ENCODE data around the gene LINGO4.
"Not testable (repeated sequence)": the region's sequence is repeated elsewhere in the genome, so short reads cannot be mapped to it uniquely, and the experiment has no call there.

The LINGO4 gene

DNA sequence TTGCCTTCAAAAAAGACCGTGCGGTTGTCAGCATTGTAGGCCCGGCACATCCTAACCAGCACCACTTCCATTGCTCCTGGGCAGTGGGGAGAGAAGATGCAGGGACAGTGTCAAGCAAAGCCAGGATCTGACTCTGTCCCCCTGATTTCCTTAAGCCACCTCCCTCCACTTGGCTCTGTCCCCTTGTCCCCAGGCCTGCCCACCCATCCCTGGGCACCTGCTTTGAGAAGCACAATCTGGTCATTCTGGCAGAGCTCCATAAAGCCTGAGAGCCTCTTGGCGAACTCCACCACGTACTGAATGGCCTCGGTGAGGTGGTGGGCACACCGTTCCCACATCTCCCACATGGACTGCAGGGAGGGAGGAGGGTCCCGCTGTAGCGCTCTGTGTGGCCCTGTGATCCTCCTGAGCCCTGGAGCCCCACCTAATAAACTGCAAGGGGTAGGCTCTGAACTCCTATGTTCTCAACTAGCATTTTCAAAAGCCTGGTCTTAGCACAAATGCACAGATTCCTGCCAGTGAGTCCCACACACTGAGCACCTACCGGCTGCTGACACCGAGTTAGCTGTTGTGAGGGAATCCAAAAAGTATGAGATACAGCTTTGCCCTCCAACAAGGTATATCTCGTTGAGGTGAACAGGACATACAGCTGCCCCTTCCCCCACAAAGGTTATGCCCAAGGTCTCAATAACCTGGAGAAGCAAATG lies 8.2 kb upstream of the LINGO4 start:
- FAIRE-seq: no peak

DNA sequence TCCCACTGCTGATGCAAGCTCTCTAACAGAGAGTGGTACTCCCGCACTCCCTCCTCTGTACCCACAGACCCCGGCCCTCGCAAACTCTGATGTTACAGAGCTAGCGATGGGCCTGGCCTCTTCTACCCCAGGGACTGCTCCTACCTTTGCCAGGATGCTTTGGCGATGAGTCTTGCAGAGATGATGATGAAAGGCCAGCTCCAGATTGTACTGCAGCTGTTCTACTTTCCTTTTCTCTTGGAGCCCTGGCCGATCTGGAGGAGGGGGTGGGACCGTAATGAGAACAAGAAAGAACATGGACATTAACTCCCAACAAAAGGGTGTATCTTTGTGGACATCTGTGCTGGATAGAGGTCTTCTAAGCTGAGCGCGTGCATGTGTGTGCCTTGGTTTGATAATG lies 6.0 kb upstream of the LINGO4 start:
- FAIRE-seq: no peak

DNA sequence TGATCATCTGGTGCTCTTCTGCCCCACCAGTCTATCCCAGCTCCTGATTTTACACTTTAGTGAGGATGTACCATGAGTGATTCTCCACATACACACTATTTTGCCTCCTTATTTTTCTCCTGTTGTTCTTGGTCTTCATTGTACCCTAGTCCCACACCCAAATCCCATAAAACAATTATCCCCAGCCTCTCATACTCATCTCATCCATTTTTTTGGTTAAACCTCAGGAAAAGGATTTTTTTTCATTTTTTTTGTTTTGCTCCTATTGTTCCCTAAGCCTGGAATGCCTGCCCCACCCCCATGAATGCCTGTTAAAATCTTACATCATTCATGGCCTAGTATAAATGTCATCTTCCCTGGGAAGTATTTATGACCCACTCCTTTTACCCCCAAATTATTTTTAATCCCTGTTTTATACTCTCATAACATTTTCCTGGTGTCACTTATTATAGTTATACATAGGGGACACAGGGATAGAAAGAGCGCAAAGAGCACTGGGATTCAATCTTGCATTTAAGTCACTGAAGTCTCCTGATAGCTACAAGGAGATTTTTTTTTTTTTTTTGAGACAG lies 4.9 kb upstream of the LINGO4 start:
- no peak for FAIRE-seq

DNA sequence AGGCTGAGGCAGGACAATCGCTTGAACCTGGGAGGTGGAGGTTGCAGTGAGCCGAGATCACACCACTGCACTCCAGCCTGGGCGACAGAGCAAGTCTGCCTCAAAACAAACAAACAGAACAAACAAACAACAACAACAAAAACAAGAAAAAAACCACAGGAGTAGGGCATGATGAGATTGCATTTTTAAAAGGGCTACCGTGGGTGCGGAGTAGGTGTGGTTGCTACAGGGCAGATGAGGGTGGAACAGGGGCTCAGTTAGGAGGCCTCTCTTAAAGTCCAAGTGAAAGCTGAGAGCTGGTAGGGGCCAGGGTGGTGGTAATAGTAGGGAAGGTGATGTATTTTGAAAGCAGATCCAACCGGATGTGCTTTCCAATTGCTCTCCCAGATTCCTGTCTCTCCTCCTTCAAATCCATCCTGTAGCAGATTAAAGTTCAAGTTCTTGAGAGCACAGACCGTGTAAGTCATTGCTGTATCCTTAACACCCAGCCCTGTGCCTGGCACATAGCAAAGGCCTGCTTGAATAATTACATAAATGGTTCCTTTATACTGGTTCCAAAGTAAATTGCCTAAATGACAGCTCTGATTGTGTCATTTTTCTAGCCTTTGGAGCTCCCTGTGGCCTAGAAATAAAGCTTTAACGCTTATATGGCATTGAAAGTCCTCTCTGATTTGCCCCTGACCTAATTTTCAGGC lies 4.2 kb upstream of the LINGO4 start:
- FAIRE-seq: no peak

DNA sequence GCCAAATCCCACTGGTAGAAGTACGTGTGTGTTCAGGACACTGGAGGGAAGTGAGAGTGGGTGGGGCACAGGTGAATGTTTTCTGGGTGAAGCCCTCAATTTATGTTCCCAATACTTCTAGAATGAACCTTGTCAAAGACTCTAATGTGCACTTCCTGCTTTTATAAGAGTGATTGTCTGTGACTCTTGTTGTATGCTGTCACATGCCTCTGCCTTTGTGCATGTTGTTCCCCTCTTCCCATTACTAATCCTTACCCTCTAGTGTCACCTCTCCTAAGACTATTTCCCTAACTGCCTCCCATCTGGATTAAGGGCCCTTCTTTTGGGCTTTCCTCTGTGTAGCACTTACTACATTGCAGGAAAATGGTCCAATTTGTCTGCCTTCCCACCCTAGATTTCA lies 2.5 kb upstream of the LINGO4 start:
- no peak for FAIRE-seq

DNA sequence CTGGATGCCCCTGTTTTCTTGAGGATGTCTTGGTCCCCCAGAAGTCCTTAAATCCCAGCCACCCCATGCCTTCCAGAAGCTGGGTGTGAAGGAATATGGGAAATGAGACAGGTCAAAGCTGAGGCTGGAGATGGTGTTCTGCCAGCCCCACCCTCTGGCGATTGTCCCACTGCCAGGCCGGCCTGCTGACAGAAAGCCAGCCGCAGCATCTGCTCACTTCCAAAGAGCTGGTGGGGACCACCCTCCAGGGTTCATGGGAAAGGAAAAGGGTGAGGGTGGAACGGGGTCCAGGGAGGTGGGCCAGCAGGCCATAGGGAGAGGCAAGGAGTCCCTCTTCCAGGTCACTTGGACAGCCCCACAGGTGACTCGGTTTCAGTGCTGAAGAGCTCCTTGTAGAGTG lies 1.9 kb upstream of the LINGO4 start:
- no peak for FAIRE-seq

DNA sequence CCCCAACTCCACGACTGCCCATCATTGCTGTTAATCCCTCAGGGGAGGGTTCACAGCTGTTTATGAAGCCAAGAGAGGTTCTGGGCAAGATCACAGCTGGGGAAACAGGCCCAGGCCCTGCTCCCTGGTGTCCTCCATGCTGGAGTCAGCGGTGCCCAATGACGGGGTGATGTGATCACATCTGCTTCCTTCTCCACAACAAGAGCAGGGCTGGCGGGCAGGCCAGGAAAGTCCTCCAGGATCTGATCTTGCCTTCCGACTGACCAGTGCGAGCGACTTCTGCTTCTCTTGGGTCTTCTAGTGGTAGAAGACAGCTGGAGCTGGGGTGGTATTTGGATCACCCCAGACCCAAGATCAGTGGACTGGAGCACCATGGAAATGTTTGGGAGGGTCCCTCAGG lies 951 bp upstream of the LINGO4 start:
- no peak for FAIRE-seq

DNA sequence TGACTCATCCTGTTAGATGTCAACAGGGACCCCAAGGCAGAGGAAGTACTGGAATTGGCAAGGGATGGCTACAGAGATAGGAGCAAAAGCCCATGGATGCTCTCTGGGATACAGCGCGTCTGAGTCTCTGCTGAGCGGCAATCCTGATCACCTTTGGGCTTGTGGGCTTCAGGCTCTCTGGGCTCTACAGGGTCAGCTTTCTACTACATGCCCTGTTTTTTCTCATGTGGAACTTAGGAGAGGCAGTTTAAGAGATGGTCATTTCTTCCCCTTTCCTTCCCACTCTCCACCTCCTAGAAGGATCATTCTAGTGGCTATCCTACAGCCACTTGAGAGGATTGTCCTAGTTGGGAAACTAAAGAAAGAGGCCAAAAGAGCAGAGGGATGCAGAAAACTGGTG lies 1.3 kb downstream of the LINGO4 start:
- no peak for FAIRE-seq

DNA sequence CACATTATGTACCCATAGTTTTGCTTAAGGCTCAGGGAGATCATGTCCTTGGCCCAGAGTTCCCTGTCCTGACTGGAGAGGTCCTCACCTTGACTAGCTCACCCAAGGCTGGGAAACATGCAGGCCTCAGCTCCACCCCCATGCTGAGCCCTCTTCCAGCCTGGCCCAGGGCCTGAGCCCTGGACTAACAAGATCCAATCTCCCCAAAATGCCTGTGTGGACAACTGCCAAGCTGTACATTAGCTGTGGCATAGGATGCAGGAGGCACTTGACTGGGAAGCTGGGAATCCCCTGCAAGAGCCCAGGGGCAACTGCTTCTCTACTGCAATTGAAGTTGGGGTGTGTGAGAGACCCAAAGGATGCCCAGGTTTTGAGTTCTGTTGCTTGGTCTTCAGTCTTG lies 2.1 kb downstream of the LINGO4 start:
- no peak for FAIRE-seq

DNA sequence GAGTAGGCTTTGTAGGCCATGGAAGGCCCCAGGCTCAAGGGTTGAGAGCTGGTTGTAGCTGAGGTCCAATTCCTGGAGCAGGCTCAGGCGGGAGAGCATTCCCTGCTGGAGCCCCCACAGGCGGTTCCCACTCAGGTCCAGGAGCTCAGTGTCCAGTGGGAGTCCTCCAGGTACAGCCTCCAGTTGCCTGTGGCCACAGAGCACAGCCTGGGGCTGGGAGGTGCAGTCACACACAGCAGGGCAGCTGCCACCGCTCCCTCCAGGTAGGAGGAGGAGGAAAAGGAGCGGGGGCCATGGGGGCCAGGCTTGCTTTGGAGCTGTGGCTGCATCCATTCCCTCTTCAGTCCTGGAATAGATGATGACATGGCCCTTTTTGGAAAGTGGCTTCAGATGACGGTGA lies 2.8 kb downstream of the LINGO4 start:
- no peak for FAIRE-seq

DNA sequence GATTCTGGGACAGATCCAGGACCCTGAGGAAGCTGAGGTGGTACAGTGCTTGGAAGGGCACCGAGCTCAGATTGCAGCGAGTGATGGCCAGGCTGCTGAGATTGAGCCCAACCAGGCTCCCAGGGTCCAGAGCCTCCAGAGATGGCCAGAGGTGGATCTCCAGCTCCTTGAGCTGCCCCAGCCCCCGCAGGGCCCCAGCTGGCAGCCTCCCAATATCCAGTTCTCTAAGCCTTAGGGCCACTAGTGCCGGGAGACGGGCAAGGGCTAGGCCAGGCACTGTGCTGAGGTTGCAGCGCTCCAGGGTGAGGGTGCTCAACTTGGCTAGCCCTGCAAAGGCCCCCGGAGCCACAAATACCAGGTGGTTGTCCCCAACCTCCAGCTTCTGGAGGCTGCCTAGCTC lies 3.4 kb downstream of the LINGO4 start:
- FAIRE-seq: no peak

DNA sequence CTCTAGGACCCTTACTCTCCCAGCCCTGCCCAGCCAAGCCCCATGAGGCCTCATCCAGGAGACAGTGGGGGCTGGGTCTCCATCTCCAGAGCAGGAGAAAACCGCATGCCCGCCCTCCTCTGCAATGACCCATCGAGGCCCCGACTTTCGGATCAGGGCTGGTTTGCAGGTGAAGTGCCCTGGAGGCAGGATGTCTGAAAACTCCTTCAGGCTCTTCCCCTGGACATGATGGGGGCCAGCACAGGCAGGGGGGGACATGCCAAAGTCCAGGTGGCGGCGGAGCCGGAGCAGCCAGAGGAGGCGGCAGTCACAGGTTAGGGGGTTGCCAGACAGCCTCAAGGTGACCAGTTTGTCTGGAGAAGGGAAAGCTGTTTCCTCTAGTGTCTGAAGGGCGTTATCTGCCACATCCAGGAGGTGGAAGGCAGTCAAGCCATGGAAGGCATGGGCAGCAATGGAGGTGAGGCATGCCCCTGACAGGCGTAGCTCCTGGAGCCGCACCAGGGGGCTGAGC lies 3.9 kb downstream of the LINGO4 start:
- FAIRE-seq: no peak

DNA sequence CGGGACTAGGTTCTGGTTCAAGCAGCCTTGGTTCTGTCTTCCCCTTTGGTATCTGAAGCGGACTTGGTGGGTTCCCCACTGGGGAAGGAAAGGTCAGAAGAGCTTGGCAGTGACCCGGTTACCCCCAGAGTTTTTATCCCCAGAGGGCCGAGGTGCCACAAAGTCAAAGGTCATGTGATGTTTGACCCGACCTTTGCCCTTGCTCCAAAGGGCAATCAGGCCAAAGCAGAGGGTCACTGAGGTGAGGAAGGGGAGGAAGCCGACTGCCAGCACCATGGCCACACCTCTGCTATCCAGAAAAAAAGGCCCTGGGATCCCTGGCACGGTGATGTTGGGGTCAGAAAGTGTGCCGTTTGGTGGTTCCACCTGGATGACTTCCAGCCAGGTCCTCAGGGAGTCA lies 4.4 kb downstream of the LINGO4 start:
- FAIRE-seq: no peak

DNA sequence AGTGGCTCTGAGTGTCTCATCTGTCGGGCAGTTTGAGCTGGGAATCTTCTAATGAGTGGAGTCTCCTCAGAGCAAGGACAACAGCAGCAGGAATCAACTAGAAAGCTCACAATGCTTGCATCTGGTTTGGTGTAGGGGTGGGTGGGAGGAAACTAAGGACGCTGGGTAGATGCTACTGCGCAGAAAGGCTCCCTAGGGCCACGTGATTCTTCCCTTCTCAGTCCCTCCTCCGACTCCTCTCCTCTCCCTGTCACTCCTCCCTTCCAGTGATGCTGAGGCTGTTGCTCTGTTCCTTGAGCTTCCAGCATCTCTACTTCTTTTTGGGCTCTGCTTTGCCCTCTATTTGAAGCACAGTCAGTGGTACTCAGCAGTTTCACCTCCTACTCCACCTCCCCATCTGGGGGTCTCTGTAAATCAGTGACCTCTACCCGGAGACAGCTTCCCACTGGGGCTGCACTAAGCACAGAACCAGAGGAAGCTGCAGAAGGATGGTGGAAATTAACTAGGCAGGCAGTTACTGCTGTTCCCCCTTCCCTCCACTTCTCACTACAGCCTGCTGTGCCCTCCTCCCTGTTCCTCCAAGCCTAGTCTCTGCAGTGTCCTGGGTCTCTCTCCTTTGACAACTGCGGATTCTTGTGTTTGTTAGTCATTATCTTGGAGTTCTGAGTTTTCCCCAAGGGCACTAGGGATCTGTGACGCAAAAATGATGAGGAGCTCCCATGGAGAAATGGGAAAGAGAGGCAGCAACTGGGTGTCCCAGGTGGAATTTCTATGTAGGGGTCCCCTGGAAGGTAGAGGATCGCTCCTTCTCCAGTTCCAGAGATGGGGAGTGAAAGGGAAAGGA lies 5.8 kb downstream of the LINGO4 start:
- no peak for FAIRE-seq

DNA sequence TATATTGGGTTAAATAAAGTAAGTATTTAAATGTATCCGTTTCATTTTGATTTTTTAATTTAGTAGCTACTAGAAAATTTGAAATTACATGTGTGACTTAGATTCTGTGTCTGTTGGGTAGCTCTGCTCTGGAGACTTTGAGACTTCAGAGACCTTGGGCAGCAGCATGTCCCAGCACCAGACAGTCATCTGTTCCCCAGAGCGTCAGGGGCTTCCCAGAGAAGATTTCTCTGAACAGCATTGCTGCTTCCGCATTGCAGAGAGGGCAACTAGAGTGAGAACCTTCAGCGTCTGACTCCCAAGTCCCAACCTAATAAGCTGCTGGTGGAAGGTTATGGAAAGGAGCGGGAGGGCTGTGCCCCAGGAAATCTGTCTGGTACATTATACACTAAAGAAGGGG lies 6.6 kb downstream of the LINGO4 start:
- no peak for FAIRE-seq

DNA sequence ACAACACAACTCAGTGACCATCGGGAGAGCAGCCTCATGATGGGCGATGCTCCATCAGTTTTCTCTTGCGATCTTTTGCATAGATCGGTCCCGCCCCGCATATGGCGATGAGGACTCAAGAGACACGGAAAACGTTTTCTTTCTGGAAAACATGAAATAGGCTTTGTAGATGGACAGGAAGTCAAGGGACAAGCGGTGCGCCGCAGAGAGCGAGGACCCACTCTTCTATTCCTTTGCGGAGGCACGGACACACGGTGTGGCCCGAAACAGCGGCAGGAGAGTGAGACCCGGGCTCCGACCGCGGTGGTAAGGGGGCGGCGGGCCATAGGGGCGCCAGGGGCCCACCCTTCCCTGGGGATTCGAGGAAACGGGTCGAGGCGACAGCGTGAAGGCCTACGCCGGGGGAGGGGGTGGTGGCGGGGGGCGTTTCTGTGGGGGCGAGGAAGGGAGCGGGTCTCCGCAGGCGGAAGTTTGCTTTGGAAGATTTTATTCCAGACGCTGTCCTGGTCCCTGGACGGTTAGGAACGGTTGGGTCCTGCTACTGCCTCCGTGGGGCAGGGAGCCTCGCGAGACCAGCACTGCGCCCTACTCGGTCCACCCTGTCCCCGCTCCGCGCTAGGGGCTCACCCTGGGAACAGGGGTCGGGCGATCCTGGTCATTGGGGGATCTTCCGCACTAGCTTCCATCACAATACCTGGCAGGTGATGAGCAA lies 14.1 kb downstream of the LINGO4 start:
- no peak for FAIRE-seq

DNA sequence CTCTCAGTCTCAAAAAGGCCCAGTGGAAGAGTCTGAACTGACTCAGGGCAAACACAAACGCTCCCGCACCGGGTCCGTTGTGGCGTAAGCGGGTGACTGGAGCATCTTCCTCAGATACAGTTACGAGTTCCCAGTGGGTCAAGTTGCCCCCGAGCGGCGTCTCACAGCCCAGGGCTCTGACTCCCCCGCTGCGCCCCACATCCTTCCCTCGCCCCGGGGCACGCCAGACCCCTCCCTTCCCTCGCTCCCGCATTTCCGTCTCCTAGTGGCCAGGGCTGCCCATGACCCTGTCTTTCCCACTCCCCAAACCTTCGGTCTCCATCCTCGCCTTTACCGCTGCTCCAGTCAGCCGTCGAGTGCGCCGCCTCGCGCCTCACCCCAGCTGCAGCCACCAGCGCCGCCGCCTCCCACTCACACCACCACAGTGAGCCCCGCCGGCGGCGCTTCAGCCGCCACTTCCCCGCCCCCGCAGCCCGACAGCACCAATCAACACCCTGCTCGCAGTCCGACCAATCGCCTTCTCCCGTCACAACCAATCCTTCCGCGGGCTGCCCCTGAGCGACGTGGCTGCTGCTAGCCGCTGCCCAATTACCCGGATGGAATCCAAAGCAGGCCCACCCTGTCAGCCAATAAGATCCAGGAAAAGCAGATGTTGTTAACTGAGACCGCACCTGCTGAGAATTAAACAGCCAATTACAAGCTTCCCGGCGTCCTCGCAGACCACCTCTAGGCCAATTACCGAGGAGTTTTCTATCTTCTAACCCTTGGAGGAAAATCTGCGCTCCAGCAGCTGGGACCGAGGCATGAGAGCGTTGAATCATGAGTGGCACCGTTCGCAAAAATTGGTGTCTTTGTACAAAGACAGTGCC lies 14.9 kb downstream of the LINGO4 start, which contains the start of gene TDRKH:
Gene TDRKH, minus strand, starts transcription at position 430 of the 869 bp plus-strand sequence. CDS start 7,478 bp downstream, outside the sequence.
- peak; percentile 96 for FAIRE-seq

DNA sequence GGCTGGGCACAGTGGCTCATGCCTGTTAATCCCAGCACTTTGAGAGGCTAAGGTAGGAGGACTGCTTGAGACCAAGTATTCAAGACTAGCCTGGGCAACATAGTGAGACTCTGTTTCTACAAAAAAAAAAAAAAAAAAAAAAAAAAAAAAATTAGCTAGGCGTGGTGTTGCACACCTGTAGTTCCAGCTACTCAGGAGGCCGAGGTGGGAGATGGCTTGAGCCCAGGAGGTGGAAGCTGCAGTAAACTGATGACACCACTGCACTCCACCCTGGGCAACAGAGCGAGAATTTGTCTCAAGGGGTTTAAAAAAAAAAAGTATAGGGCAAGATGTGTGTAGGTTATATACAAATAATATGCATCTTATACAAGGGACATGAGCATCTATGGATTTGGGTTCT lies 17.5 kb downstream of the LINGO4 start:
- no peak for FAIRE-seq

DNA sequence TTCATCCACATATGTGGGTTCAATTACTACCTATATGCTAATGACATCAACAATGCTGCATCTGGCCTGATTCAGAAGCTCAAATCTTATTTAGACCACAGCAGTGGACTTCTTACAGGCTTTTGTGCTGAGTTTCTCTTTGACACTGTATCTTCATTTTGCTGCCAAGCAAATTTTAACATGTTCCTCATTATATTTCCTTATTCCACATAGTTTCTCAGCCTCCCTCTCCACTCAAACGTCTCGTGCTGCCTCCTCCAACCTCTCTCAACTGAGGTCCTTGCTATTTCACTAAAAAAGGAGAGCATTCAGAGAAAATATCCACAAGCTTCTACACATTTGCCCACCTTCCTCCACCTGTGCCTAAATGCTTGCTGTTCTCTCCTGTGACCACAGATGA lies 21.4 kb downstream of the LINGO4 start:
- FAIRE-seq: no peak

DNA sequence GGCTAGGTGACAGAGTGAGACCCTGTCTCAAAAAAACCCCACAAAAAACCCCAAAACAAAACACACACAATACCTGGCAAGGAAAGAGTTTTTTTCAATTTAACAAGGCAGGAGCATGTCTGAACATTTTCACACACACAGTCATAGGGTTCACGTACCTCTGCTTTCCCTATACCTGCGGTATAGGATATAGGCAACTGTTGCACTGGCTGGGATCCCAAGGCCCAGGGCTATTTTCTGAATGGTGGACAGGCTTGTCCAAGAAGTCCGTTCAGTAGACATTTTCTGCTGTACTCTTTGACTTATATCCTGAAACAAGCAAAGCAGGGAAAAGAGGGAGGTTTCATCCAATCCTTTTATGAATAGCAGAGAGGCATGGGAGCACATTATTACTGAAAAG lies 22.5 kb downstream of the LINGO4 start:
- no peak for FAIRE-seq

DNA sequence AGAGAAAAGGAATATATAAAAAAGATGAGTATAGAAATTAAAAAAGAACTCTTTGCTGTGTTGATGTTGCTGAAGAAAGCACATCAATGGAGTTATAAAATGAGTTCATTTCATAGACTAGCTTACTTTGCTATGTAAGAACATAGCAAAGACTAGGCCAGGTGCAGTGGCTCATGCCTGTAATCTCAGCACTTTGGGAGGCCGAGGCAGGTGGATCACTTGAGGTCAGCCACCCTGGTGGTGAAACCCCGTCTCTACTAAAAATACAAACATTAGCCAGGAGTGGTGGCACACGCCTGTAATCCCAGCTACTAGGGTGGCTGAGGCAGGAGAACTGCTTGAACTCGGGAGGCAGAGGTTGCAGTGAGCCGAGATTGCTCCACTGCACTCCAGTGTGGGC lies 23.2 kb downstream of the LINGO4 start:
- FAIRE-seq: not testable (repeated sequence)

All from colon (tissue), 2 donors.